ENCODE data around the gene RNF212. TPM values are rescaled to one million over a fixed set of nuclear protein-coding genes. Genes with fewer than 3 reads are reported as not detected.

The RNF212 gene
- total RNA-seq, 1 donor from 2014 or later, result 6.9 TPM

GRCh38 chr4:1045193-1045594 is 68.2 kb downstream of the RNF212 start:
- Histone ChIP-seq H3K27ac (no peak overlapping the region), H3K27me3 (peaks cover 18% of the 10 kb centered on the region), H3K4me1 (peaks cover 36% of the 10 kb centered on the region), H3K4me3 (no peak overlapping the region), H3K9me3 (no peaks in the 10 kb centered on the region), H3K36me3 (no peaks in the 10 kb centered on the region)
- ATAC-seq (no peak), DNase-seq (peak; percentile 48)
- TF ChIP-seq CTCF (IDR thresholded peaks at IDR 0.05), result no peak
- intact Hi-C loops (cut with DNase I), result no loop called here

- intact Hi-C loops (cut with DNase I), result no loop called here
- no peak overlapping the region for H3K4me3 ChIP-seq
- H3K9me3 ChIP-seq, result no peaks in the 10 kb centered on the region
- DNase-seq (peak; percentile 57), ATAC-seq (no peak)
- H3K27me3 ChIP-seq, result peaks cover 18% of the 10 kb centered on the region
- H3K4me1 ChIP-seq, result peaks cover 39% of the 10 kb centered on the region
- no peak for TF ChIP-seq CTCF (IDR thresholded peaks at IDR 0.05)
- H3K36me3 ChIP-seq, result no peaks in the 10 kb centered on the region
- H3K27ac ChIP-seq, result no peak overlapping the region
These were observed 68.7 kb downstream of the RNF212 start for GRCh38 chr4:1044469-1045192.

- H3K27me3 ChIP-seq, result peaks cover 18% of the 10 kb centered on the region
- H3K36me3 ChIP-seq, result no peaks in the 10 kb centered on the region
- H3K27ac ChIP-seq, result no peak overlapping the region
- DNase-seq (peak; percentile 86), ATAC-seq (peak; percentile 70)
- intact Hi-C loops (cut with DNase I), result no loop called here
- H3K4me3 ChIP-seq, result no peak overlapping the region
- no peaks in the 10 kb centered on the region for H3K9me3 ChIP-seq
- TF ChIP-seq CTCF (IDR thresholded peaks at IDR 0.05), result no peak
- peaks cover 39% of the 10 kb centered on the region for H3K4me1 ChIP-seq
These were observed 69.5 kb downstream of the RNF212 start for GRCh38 chr4:1043651-1044468.

GRCh38 chr4:1043162-1043561 is 70.2 kb downstream of the RNF212 start:
- DNase-seq (no peak), ATAC-seq (no peak)
- H3K9me3 ChIP-seq, result no peaks in the 10 kb centered on the region
- no peak overlapping the region for H3K27ac ChIP-seq
- no peak overlapping the region for H3K4me3 ChIP-seq
- no peaks in the 10 kb centered on the region for H3K36me3 ChIP-seq
- intact Hi-C loops (cut with DNase I), result no loop called here
- H3K4me1 ChIP-seq, result peaks cover 39% of the 10 kb centered on the region
- TF ChIP-seq CTCF (IDR thresholded peaks at IDR 0.05), result no peak
- peaks cover 18% of the 10 kb centered on the region for H3K27me3 ChIP-seq

- H3K27me3 ChIP-seq, result peaks cover 18% of the 10 kb centered on the region
- peaks cover 34% of the 10 kb centered on the region for H3K4me1 ChIP-seq
- H3K9me3 ChIP-seq, result no peaks in the 10 kb centered on the region
- no peak for TF ChIP-seq CTCF (IDR thresholded peaks at IDR 0.05)
- H3K4me3 ChIP-seq, result no peak overlapping the region
- no peak overlapping the region for H3K27ac ChIP-seq
- DNase-seq (no peak), ATAC-seq (no peak)
- H3K36me3 ChIP-seq, result no peaks in the 10 kb centered on the region
- intact Hi-C loops (cut with DNase I), result no loop called here
These were observed 70.9 kb downstream of the RNF212 start for GRCh38 chr4:1042352-1043055.

Measured in upper lobe of right lung (tissue), 1 donor.